NCI-H345 treated with DMSO at 0.1 percent for 48 hours (cell line): ENCODE results near the gene DUSP10.

ENCODE experiments used
- DNase-seq: peaks from one replicate; lab custom pipeline; 2025; ENCODE audit not compliant: unreplicated experiment; lab: John Stamatoyannopoulos, UW

Gene DUSP10

DNA sequence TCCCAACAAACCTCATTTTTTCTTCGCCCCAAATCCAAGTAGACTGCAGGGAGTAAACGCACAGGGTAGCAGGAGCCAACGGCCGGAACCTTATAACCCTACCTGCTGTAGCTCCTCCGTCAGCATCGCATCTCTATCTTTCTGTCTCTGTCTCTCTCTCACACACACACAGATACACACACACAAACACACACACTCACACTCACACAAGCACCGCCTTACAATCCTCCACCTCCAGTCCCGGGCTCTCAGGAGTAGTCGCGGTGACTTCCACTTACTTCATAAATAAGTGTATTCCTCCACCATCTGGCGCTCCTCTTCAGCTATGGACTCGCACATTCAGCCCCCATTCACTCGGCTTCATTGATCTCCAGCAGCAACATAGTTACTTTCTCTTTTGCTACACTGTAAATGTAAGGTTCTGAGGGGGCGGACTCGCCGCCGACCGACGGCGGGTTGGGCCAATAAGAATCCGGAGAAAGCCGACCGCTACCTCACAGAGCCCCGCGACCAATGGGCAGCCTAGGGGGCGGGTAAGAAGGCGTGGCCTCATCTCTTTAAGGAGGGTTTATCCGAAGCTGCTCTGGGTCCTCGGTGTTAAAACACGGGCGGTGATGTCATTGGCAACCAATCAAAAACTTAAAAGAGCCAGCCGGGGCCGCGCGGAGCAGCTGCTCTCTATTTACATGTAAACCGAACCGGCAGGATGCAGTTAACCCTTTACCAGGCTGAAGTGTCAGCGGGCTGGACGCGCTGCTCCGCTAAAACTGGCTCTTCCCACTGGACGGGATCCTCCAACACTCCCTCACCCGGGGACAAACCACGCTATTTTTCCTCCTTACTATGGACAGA, at the start of gene DUSP10:
TSS of gene DUSP10 (minus strand) at position 387 of the 852 bp plus-strand sequence. CDS start 2,345 bp downstream, outside the sequence.
- peak; percentile 98 for DNase-seq

DNA sequence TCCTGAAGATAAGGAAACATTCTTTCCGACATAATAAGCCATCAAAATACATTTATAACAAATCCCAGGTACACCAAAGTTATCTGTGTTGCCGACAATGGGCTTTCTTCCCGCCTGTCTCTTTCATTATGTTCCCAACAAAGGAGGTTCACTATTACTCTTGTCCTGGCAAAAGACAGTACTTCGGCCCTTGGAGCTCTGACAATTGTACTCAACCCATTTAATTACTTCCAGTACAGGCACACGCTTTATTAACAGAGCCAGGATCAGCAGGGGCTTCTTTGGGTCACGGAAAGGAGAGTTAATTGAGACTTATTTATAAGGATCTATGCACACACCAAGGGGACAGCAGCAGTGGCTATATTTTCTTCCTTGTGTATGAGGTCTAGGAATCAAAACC, 46.6 kb upstream of the DUSP10 start:
- DNase-seq = no peak

DNA sequence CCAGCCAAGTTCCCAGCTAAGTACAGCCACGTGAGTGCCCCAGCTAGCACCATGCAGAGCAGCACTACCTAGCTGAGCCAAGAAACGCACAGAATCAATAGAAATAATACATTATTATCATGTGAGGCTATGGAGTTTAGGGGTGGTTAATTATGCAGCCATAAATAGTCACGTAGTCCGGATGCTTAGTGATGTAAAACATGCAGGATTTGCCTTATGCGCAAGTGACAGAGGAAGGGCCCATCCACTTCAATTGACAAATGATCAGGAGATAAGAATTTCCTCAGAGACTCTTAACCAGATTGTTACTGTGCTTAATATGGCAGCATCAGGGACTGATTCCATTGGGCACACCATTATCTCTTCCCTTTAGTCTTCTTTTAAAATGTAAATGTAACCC, 44.8 kb upstream of the DUSP10 start:
- DNase-seq = no peak

DNA sequence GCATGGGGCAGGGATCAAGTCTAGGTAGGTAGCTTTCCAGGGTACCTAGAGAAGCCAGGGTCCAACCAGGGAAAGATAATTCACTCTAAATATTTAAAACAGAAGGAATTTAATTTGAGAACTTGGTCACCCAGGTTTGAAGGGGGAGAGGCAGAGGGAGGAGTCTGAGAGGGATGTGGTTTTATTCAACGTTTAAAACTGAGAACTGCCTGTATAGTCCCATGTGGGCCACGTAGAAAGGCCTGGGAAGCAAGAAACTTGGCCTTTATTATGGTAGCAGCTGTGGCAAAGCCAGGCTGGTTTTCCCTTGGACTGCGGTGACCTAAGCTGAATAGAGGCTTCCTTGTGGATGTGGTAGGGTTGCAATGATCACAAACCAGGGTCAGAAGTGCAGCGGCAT, 42.0 kb upstream of the DUSP10 start:
- DNase-seq = no peak

DNA sequence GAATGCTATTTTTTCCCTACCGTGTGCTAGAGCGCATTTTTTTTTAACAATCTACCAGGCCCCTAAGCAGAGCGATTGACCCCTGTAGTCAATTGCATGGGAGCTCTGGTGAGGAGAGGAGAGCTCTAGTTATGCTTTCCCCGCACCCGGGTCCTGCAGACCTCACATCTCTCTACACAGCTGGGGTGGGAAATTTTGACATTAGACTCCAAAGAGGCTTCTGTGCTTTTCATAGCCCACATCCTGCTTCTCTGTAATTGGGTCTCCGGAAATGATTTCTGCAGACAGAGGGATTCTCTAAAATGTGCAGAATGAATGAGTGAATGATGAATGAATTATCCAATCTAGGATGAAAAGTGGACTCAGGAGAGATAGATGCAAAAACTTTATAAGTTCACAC, 41.5 kb upstream of the DUSP10 start:
- DNase-seq = no peak

GRCh38 chr1:221782970-221783369, 41.1 kb upstream of the DUSP10 start:
- DNase-seq = no peak

DNA sequence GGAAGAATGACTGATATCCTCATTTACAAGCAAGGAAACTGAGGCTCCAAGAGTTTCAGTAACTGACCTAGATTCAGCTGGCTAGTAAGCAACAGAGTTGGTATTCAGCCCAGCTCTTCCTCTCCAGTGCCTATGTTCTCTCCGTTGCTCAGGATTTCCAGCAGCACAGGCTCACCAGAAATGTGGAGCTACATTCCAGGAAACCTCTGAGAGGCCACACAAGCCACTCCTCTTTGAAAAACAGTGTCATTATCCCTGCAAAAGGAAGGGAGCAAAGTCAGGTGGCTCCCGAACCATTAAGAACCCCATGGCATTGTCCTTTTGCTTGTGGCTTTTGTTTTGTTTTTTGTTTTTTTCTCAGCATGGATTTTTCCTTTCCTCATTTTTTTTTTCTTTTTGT, 40.6 kb upstream of the DUSP10 start:
- no peak for DNase-seq

- DNase-seq = no peak
Measured at GRCh38 chr1:221781102-221781755, 39.3 kb upstream of the DUSP10 start.

- DNase-seq = no peak
Measured at GRCh38 chr1:221780175-221780574, 38.3 kb upstream of the DUSP10 start.

GRCh38 chr1:221779771-221780170, 37.9 kb upstream of the DUSP10 start:
- DNase-seq = no peak

DNA sequence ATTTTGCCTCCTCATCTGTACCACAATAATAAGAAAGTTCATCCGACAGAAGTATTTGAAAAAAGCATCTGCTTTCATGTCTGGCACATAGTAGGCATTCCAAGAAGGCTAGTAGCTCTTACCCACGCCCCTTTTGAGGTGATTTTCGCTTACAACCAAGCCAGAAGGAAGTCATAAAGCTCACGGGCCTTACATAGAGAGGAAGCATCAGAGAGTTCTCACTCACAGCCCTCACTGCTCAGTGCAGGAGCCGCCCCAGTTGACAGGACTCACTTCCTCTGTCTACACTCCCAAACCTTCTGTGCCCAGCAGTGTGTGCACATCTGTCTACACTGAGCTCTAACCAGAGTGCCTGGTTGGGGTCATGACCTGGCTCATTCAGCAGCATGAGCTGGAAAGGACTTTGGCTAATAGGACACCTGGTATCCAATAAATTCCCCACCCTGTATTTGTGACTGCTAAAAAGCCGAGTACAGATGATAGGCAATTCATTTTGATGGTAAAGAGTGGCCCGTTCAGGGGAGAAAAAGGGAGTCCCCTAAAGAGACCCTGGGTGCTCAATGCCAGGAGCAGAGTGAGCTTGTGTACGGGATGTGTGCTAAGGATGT, 36.8 kb upstream of the DUSP10 start:
- DNase-seq = no peak

GRCh38 chr1:221778125-221778524, 36.2 kb upstream of the DUSP10 start:
- no peak for DNase-seq

- DNase-seq = no peak
Measured at GRCh38 chr1:221777431-221778072, 35.7 kb upstream of the DUSP10 start.

DNA sequence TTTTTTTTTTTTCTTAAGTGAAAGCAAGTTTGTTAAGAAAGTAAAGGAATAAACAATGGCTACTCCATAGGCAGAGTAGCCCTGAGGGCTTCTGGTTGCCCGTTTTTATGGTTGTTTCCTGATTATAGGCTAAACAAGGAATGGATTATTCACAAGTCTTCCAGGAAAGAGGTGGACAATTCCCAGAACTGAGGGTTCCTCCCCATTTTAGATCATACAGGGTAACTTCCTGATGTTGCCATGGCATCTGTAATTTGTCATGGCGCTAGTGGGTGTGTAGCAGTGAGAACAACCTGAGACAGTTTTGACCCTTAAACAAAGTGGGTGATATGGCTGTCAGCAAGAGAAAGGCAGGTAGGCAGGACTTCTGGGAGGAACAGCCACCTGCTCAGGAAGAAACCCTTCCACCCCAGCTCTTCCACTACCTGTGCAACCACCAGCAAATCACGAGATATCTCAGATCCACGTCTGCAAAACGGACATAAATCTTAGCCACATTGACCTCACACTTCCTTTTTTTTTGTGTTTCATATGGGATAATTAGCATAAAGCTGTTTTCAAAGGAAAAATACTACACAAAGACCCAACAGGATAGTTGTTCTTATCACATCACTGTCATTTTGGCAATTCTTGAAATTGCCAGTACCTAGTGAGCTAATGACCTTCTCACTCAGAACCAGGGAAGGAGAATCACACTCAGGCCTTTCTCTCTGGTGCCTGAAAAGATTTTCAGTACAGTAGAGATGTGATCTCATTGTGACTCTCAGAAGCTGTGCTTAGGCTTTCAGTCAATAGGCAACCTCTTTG, 34.8 kb upstream of the DUSP10 start:
- DNase-seq = no peak

- DNase-seq = no peak
Measured at GRCh38 chr1:221775206-221775605, 33.3 kb upstream of the DUSP10 start.

- no peak for DNase-seq
Measured at GRCh38 chr1:221774054-221774842, 32.4 kb upstream of the DUSP10 start.

- DNase-seq = no peak
Measured at GRCh38 chr1:221773383-221773782, 31.5 kb upstream of the DUSP10 start.

DNA sequence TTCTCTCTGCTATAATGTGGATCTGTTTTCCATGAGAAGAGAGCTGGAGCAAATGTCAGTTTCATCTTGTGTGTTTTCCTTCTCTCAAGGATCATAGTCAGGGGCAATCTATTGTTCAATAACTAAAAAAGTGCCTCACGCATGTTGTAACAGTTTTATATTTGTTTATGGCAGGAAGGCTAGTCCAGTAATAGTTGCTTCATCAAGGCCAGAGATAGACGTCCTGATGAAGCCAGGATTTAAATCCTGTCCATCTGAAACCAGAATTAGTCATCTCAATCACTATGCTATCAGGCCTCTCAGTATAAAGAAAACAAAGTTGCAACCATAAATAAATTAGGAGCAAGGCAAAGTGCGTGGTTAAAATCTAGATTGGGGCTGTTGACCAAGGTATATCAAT, 30.2 kb upstream of the DUSP10 start:
- DNase-seq = no peak

- DNase-seq = no peak
Measured at GRCh38 chr1:221768444-221769066, 26.7 kb upstream of the DUSP10 start.

DNA sequence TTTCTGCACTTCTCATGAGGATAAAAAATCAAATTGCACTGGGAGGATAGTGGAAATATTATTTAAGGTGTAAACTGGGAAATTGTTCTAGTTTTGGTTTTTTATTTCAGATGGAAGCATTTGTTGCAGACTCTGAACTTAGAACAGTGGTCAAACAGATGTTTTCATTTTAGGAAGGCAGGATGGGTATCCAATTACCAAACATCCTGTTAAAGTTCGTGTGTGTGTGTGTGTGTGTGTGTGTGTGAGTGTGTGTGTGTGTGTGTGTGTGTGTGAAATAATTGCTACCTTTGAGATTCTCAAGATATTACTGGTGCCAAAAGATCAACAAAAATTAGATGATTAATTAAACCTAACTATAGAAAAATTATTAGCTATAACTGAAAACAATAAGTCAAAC, 24.3 kb upstream of the DUSP10 start:
- no peak for DNase-seq
